ENCODE data around the gene UNCX. TPM values are rescaled to one million over a fixed set of nuclear protein-coding genes. Genes with fewer than 3 reads are reported as not detected.

UNCX gene
- total and polyA plus RNA-seq, 9 of the 15 experiments (the other 6 are each of a cell fraction or from before 2014, with no cell fraction given): not detected

DNA sequence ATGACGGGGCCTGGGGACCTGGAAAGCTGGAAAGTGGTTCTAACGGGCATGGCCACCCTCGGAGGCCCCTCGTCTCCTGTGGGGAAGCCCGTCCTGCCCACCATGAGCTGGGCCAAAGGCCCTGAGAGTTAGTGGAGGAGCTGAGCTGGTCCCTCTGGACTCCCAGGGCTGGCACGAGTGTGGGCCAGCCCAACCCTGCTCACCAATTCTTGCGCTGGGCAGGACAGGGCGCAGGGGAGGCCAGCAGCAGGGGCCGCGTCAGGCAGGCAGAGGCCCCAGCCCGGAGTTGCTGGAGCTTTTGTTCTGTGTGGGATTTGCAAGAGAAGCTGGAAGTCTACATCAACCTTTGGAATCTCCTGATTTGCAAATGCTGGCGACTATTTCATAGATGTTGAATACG, 29.8 kb downstream of the UNCX start:
- POLR2A ChIA-PET: interaction anchor here (0.6 to 1.1 kb wide), 3 partner anchors 15 to 61 kb away, joined by 3 read pairs; no protein-coding TSS in a partner anchor
- no peaks in the 10 kb centered on the region for H3K79me2 ChIP-seq (ENCODE audit: control insufficient read depth, insufficient read depth, low read length)
- no peak overlapping the region for H2AFZ ChIP-seq (ENCODE audit: low read depth, low read length)
- ATAC-seq: no peak
- no peak overlapping the region for H3K4me3 ChIP-seq
- 12% methylated on average over 13 of the region's 13 CpGs for WGBS (ENCODE audit: insufficient coverage, low coverage, missing lambda C conversion rate)
- in situ Hi-C loops (cut with MboI) (no loop called here), intact Hi-C loops (cut with micrococcal nuclease) (no loop called here)
- CTCF ChIA-PET (ENCODE audit: low intra/inter-chr PET ratio): no interaction called here
- H3K4me2 ChIP-seq (ENCODE audit: insufficient read depth, low read length): no peak overlapping the region
- no peaks in the 10 kb centered on the region for H3K9me3 ChIP-seq (replicated peaks; ENCODE audit: control insufficient read depth, insufficient read depth, low read depth, low read length)
- 0 out of 2 replicates have a peak, but pooled peaks cover 4% of the 10 kb centered on the region for H4K20me1 ChIP-seq (replicated peaks; ENCODE audit: control insufficient read depth, insufficient read depth, low read length)
- FAIRE-seq: no peak
- TF ChIP-seq SMAD3 (CRISPR knock-in tag; conservative IDR thresholded peaks at IDR 0.05): no peak
- no peak for TF ChIP-seq MCM5 (IDR thresholded peaks at IDR 0.05; ENCODE audit: low read depth)
- TF ChIP-seq NFE2L1 (tag; IDR thresholded peaks at IDR 0.05; ENCODE audit: borderline replicate concordance, low read depth): no peak
- TF ChIP-seq, protein P1, sequence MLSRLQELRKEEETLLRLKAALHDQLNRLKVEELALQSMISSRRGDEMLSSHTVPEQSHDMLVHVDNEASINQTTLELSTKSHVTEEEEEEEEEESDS (CRISPR knock-in tag; IDR thresholded peaks at IDR 0.05): no peak
- H3K4me1 ChIP-seq (replicated peaks in 1 of 2; ENCODE audit: control insufficient read depth in 2 of 2, insufficient read depth in 2 of 2, low read length in 2 of 2): peaks cover 0 to 17% of the 10 kb centered on the region in 2 experiments; a peak in 1 of 5 replicates
- no peak for DNase-seq (ENCODE audit: extremely low read depth in 1 of 4, low spot score in 3 of 4)
- BruUV-seq (replicated peaks): no TSS peak
- H3K27ac ChIP-seq (ENCODE audit: extremely low read depth, low read depth, low read length): no peak overlapping the region
- H3K36me3 ChIP-seq (ENCODE audit: control insufficient read depth, insufficient read depth, low read length): no peaks in the 10 kb centered on the region
- H3K9me1 ChIP-seq (ENCODE audit: control insufficient read depth, insufficient read depth, low read length): no peaks in the 10 kb centered on the region
- H3K9ac ChIP-seq (ENCODE audit: insufficient read depth in 1 of 2, low read depth in 2 of 2, low read length in 2 of 2): no peak overlapping the region
- H3K27me3 ChIP-seq (ENCODE audit: control insufficient read depth in 2 of 2, insufficient read depth in 2 of 2, low read length in 2 of 2): peaks cover 16 to 65% of the 10 kb centered on the region in 2 experiments; a peak in 4 of 5 replicates

DNA sequence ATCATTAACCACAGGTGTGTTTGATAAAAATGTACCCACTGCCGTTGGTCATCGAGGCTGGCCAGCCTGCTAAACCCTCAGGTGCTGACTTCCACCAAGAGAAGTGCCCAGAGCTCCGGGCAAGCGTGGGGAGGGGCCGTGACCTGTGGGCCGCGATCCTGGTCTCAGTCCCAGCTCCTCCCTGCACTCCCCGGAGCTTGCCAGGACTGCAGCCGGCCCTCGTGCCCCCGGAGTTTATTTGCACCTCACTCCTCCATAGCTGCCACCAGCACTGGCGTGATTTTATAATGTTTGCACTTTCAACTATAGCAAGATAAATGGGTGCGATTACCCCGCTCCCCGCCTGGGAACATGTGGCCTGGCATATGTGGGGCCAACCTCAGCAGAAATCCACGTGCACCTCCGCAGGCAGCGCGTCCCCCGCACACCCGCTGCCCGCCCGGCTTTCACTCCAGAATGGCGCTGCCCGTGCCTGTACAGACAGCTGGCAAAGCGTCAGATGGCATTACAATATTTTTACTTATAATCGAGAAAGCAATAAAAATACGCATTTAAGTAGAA, 30.8 kb downstream of the UNCX start:
- in situ Hi-C loops (cut with MboI) (no loop called here), intact Hi-C loops (cut with micrococcal nuclease) (no loop called here)
- no peak for DNase-seq (ENCODE audit: extremely low read depth in 1 of 4, low spot score in 3 of 4)
- peaks cover 0 to 20% of the 10 kb centered on the region in 2 experiments; a peak in 1 of 5 replicates for H3K4me1 ChIP-seq (replicated peaks in 1 of 2; ENCODE audit: control insufficient read depth in 2 of 2, insufficient read depth in 2 of 2, low read length in 2 of 2)
- H3K36me3 ChIP-seq (ENCODE audit: control insufficient read depth, insufficient read depth, low read length): no peaks in the 10 kb centered on the region
- peaks cover 18 to 69% of the 10 kb centered on the region in 2 experiments; a peak in 4 of 5 replicates for H3K27me3 ChIP-seq (ENCODE audit: control insufficient read depth in 2 of 2, insufficient read depth in 2 of 2, low read length in 2 of 2)
- H3K4me3 ChIP-seq: no peak overlapping the region
- no peak for ATAC-seq
- no peak overlapping the region for H2AFZ ChIP-seq (ENCODE audit: low read depth, low read length)
- no peaks in the 10 kb centered on the region for H3K79me2 ChIP-seq (ENCODE audit: control insufficient read depth, insufficient read depth, low read length)
- POLR2A ChIA-PET: no interaction called here
- H3K9me1 ChIP-seq (ENCODE audit: control insufficient read depth, insufficient read depth, low read length): no peaks in the 10 kb centered on the region
- H4K20me1 ChIP-seq (replicated peaks; ENCODE audit: control insufficient read depth, insufficient read depth, low read length): 0 out of 2 replicates have a peak, but pooled peaks cover 4% of the 10 kb centered on the region
- FAIRE-seq: no peak
- H3K9me3 ChIP-seq (replicated peaks; ENCODE audit: control insufficient read depth, insufficient read depth, low read depth, low read length): no peaks in the 10 kb centered on the region
- 2% methylated on average over 28 of the region's 28 CpGs for WGBS (ENCODE audit: insufficient coverage, low coverage, missing lambda C conversion rate)
- no peak overlapping the region for H3K27ac ChIP-seq (ENCODE audit: extremely low read depth, low read depth, low read length)
- H3K9ac ChIP-seq (ENCODE audit: insufficient read depth in 1 of 2, low read depth in 2 of 2, low read length in 2 of 2): no peak overlapping the region
- no peak overlapping the region for H3K4me2 ChIP-seq (ENCODE audit: insufficient read depth, low read length)
- CTCF ChIA-PET (ENCODE audit: low intra/inter-chr PET ratio): no interaction called here
- no TSS peak for BruUV-seq (replicated peaks)
- TF ChIP-seq POLR2AphosphoS5 (IDR thresholded peaks at IDR 0.05; ENCODE audit: control insufficient read depth, insufficient read depth, low read depth, low read length) (no peak), EWSR1 (IDR thresholded peaks at IDR 0.05; ENCODE audit: borderline replicate concordance, low read depth, partially characterized antibody) (no peak), ZNF668 (CRISPR knock-in tag; IDR thresholded peaks at IDR 0.05) (no peak), ZNF592 (IDR thresholded peaks at IDR 0.05) (no peak), RFX1 (IDR thresholded peaks at IDR 0.05) (no peak), MBD2 (IDR thresholded peaks at IDR 0.05; ENCODE audit: borderline replicate concordance, low read depth) (no peak), SPI1 (IDR thresholded peaks at IDR 0.05; ENCODE audit: borderline replicate concordance, low read depth, low read length) (no peak), STAT5A (IDR thresholded peaks at IDR 0.05; ENCODE audit: borderline replicate concordance, low read length) (no peak)
